Anterior cingulate cortex (tissue), 58 donors: ENCODE results near the gene VSIG8.

Experiments used
- DNase-seq, 58 donors: peaks; one replicate each; lab custom pipeline; 2025; lab: John Stamatoyannopoulos, UW

Gene VSIG8

DNA sequence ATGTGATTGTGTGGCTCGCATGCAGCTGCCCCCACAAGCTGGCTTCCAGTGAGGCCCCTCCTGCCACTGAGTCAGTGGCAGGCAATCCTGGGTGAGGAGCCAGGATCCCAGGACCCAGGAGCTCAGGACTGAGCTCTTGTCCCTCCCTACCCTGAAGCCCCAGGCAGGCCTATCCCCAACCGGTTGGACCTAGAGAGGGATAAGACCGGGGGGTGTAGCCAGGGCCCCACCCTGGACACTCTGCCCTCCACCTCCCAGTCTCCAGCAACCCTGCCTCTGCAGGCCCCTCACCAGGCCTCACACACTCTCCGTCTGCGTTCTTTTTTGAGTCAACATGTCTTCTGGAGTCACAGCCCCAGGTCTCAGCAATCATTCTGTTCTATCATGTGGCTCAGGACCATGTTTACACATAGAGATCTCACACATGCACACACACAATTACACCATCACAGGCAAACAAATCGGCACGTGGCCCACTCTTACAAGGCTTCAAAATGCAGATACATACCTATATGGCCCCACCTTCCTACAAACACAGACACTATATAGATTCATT lies 2.6 kb downstream of the VSIG8 start:
- no peak for DNase-seq

DNA sequence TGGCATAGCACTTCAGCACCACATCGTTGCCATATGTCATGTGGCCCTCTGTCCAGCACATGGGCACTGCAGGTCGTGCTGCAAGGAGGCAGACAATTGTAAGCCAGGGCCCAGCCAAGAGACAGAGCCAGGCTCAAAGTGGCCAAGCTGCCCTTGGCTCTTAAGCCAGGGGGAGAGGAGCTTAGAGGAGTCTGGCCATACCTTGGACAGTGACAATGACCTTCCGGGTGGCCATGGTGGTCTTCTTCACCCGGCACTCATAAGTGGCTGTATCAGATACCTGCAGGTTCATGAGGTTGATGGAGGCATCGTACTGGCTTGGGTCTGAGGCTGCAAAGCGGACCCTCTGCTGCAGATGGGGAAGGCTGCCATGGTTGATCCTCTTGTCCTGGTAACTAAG lies 4.6 kb downstream of the VSIG8 start:
- no peak for DNase-seq

DNA sequence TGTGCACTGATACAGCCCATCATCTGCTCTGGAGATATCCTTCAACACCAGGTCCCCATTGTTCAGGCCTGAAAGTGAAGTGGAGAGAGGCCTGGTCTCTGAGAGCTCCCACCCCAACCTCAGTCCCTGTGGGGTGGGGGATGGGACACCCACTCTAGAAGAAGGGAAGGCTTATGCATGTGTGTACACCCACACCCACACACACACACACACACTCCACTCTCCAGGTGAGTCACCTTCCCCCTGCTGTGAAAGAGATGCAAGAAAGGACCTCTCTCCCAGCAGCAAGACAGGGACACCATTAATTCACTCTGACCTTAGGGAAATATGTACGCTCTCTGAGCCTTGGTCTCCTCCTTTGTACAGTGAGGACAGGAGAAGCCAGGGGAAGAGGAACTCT lies 5.9 kb downstream of the VSIG8 start:
- DNase-seq, result no peak

DNA sequence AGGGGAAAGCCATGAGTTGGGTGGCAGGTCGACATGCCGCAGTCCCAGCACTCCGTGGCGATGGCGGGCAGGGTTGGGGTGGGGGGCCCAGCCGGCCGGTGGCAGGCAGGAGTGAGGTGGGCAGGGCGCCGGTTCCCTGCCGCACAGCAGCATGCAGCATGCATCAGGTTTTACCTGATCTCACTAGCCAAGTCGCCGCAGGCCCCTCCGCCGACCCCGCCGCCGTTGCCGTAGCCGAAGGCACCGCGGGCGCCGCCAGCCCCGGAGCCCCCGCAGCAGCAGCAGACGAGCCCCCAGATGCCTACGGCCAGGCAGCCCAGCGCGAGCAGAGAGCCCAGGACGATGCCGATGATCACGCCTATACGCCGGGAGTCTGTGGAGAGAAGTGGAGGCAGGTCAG lies 6.7 kb downstream of the VSIG8 start:
- no peak for DNase-seq

DNA sequence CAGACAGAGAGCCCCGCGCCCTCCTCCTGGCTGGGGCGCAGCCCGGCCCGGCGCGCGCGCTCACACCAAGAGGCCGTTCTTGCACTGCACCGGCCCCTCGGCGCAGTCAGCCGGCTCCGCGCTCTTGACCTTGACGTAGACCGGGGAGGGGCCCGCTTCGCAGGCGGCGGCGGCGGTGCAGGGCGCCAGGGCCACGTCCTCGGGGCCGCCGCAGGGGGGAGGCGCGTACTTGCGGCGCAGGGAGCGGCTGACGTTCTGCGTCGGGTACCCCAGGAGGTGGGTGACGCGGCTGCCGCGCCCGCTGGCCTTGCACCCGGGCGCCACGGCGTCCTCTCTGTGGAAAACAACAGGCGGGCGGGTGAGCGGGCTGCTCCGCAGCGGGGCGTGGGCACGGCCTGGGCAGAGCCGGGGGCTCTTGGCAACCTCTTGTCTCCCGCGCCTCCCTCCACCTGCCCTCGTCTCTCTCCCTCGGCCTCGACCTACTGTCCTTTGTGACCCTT lies 7.7 kb downstream of the VSIG8 start:
- DNase-seq, result peak in 55 of 58 donors; percentile 9 to 86 (median 63)

DNA sequence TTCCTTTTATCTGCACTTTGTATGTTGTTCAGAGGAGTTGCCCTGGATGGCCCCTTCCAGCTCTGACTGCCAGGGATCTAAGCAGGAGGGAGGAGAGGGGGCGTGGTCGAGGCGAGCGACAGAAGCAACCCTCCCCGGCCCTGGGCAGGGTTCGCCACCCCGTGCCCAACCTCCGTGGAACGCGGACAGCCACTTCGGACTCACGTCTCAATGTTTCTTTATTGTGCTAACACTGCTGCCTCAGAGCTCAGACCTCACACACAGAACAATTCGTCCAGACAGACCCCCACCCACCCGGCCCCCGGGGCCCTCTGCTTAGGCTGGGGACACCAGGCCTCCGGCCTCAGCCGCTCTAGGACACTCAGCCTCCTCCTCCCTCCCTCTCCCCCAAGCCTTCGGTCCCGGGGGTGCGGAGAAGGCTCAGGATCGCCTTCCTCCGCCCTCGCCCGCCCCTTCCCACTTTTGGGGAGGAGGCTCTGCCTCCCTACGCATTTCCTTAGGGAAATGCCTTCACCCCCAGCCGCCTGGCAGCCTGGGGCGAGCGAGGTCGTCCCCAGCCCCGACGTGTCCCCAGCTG lies 8.3 kb downstream of the VSIG8 start:
- DNase-seq, result peak in 50 of 58 donors; percentile 10 to 75 (median 49)

DNA sequence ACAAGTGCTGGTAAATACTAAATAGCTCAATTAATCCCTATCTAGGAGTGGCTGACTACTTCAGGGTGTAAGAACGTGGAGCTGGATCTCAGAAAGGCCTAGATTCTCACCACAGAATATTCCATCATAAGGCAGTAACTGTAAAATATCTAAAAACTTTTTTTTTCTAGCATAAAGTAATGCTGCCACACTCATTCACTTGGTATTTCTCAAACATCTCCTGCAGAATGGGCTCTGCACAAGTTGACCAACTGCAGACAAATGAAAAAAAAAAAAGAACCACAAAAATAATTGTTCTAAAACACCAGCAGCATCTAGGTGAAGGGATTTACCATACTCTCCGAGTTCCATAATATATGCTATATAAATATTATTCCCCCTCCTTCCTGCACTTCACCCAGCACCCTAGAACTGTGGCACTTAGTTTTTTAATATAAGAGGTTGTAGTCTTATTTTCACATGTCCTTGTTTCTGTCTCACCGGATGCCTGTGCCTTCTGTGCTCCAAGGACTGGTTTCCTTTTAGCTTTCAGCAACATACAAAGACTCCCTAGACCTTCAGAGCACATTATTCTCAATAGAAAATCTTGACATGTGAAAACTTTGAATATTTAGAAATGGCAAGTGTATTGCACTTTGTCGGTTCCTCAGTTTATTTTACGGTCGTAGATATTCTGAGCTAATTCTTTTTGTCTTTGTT lies 8.9 kb downstream of the VSIG8 start:
- no peak for DNase-seq

DNA sequence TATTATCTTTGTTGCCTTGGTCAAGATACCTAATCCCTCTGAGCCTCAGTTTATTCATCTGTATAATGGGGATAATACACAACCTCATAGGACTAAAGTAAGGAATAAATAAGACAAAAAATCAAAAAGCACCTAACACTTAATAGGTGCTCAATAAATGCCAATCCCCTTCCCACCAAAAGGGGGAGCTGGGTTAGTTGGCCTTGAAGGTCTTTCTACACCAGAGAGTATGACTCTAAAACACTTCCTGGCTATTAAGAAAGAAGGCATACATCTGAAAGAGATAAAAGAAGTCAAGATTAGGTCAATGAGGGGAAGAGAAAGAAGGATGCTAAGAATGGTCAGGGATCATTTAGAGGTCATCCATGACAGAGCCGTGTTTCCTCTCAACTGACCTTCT lies 11.1 kb downstream of the VSIG8 start:
- DNase-seq, result no peak

DNA sequence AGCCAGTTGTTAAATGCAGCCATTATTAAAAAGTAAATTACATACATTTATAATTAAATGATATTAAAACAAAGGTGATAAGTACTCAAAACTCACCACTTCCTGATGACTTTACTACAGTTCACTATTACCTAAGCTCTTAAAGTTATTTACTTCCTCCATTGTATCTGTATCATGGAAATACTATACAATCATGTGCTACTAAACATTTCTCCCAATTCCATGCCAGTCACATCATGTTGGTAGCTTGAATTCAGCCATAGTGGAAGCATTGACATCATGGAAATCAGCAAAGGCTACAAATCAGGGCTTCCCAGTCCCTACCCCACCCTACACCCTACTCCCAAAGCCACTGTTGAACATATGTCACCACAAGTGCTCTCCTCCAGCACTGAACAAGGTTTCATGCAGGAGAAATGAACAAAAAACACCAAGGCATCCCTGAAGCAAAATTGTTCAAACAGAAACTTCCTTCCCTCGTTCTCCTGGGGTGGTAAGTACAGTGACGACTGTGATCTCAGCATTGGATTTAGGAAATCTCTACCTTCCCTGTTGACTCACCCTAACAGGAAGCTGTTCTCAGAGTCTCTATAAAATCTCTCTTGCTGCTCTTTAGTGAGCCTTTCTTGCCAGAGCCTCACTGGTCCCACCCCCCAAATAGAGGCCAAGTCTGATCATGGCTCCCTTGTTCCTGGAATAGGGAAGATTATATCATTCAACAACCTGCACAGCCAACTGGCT lies 12.7 kb downstream of the VSIG8 start:
- DNase-seq, result no peak

DNA sequence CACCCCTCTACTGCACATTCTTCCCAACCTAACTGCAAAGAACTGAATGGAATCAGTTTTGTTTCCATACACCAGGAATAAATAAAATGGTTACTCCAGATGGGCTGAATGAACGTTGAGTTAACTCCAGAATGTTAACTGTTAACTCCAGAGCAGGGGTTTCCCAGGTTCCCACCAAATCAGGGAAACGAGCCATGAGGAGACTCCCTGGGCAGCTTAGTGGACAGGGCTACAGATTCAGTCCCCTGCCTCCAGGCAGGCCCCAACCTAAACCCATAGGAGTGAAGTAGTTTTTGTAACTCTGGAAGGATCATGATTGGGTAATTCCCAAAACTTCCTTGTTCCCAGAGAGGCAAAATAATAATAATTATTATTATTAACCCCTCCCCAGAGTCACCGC lies 14.1 kb downstream of the VSIG8 start:
- no peak for DNase-seq

DNA sequence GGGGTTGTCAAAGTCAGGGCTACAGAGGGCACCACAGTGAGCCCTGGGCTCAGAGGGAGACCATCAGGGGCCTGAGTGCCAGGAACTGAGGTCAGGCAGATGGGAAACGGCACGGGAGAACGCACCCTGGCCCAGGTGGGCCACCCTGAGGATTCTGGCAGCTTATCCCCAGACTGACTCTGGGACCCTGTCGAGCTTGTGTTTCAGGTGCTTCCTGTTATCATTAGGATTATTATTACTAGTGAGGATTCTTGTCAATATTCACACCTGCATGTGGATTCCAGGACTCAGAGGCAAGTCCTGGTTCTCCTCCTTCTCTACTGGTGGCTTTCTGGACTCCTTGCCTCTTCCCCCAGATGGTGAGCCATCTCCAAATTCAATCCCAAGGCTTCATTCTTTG lies 15.2 kb downstream of the VSIG8 start:
- no peak for DNase-seq

DNA sequence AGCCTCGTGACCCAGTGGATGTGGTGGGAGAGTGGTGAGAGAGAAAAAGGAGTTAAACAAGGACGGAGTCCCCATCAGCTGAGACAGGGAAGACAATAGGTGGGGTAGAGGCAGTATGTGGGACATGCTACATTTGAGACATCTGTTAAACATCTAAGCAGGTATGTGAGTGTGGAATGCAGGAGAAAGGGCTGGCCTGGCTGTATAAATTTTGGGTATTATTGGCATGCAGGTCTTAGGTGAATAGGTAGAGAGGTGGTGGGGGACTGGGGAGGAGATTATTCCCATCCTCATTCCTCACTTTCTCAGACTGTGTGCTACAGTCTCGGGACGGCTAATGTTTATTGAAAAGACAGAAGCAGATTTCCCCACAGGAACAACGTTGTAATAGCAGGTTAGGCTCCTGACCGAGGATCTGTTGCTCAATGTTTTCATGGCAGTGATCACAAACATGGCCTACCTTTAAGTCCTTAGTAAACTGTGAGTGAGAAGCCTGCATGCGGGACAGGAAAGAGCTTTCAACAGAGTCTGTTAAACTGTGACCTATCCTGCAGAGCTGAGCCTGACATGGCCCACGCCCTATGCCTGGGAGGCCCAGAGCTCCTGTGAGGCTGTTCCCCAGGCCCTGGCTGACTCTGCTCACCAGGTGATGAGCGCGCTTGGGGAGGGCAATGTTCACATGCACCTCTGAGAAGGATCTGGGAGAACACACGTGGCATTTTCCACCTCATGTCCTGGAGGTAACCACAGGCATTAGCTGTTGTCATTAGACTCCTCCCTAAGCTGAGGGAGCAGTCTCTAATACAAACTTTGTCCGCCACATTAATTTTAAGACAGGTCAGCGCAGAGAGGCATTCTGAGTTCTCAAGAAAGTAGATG lies 16.5 kb downstream of the VSIG8 start:
- DNase-seq, result no peak

DNA sequence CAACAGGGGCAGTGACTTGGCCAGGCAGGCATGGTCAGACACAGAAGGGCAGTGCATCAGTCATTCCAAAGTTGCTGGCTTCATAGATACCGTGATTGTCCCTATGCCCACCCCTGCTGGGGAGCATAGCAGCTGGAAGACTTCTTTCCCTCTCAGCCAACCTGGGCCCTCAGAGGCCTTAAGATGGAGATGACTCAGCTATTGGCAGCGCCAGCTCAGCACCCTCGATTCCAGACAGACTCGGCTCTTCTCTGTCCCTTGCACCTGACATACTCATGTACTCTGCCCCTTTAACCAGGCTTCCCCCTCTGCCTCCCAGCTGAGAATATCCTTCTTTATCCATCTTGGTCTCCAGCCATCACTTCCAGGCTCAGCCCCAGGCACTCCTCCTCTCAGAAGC lies 19.0 kb downstream of the VSIG8 start:
- no peak for DNase-seq

DNA sequence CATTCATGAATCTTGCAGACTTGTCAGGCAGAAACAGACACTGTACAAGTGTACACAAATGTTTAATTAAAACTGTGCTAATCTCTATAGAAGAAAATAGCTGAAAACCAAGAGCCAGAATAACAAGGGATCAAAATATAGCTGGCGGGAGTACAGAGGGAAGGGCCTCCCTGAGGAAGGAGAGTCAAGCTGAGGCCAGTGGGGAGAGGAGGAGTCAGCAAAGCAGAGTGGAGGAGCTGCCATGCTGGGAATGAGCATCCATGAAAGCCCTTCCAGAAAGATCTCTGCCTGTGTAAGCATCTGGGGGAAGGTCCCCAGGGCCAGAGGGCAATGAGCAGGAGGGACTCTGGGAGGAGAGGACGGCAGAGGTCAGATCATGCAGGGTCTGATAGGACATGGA lies 20.7 kb downstream of the VSIG8 start:
- no peak for DNase-seq

DNA sequence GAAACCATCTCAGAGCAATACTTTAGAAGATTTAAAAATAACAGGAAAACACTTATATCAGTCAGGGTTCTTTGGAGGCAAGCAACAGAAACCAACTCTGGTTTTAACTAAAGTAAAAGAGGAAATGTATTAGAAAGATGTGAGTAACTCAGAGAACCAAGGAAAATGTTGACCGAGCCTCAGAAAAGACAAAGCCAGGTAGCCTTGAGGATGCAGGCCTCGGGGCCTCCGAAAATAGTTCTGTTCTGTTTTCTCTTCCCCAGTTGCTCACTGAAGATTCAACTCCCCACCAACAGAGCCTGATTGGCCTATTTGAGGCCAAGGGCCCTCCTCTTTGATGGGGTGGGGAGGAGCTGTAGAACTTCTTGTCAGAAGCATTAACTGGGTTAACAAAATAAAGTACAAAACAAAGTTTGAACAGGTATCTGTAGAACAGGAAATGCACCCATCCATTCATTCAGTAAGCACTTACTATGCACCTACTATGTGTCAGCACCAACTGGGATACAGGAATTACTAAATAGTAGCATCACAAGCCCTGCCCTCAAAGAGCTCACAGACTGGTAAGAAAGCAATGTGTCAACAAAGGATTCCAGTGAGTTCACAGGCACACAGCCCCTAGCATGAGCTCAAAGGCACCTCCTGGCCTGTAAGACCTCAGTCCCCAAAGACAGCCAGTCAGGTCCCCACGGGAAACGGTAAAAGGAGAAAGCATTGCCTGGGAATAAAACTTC lies 23.2 kb downstream of the VSIG8 start:
- no peak for DNase-seq

DNA sequence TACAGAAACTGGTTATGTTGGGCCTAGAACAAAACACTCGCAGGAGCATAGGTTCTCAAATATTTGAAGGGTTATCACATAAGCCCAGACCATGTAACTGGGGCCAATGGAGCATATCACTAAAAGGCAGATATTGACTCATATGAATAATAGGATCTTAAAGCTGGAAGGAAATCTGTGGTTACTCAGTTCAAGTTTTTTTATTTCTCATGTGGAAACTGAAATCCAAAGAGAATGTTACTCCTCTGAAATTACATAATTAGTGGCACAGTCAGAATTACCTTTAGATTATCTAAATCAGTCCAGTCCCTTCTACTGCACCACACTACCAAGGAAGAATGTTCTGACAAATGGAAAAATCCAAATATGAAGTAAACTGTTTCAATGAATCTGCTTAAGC lies 23.7 kb downstream of the VSIG8 start:
- no peak for DNase-seq

DNA sequence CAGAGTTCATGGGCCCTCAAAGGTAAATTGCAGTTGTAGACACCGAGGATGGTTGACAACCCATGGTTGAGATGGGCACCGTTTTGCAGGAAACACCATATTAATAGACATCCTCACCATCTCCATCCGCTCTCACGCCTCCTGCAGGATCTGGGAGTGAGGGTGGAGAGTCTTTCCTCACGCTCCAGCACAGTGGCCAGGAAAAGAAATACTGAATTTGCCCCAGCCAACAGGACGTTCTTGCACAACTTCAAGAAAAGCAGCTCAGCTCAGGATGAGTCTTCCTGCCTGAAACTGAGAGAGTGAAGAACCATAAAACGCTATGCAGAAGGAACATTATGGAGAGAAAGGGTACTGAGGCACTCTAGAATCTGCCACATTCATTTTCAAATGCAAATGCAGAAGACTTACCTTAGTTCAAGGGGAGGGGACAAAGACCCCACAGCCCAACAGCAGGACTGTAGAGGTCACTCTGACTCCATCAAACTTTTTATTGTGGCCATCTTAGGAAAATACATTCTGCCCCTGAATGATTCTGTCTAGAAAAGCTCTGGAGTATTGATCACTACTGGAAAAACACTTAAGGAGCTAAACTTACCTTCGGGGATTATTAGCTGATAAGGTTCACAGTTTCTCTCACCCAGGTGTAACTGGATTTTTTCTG lies 26.5 kb downstream of the VSIG8 start:
- DNase-seq, result no peak

DNA sequence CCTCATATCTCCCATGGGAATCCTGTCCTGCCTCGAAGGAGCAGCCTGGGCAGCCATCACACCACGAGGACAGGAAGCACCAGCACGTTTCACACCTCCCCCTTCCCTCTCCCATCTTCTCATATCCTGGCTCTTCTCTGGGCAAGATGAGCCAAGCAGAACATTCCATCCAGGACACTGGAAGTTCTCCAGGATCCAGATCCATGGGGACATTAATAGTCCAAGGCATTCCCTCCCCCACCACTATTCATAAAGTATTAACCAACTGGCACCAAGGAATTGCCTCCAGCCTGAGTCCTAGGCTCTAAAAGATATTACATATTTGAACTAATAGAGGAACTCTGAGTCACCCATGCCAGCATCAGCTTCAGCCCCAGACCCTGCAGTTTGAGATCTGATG lies 27.1 kb downstream of the VSIG8 start:
- no peak for DNase-seq

DNA sequence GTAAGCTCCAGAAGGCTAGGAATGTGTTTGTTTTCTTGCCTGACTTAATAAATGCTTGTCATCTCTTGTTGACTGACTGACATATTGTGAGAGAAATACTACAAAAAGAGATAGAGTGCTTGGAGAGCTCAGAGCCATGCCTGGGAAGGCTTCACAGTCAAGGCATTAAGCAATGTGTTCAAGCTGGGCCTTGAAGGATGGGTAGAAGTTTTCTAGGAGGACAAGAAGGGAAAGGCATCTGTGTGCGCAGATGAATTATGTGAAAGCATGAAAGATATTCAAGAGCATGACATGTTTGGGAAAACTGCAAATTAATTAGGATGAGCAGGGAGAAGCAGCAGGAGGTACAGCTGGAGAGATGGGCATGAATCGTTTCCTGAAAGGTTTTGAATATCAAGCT lies 30.1 kb downstream of the VSIG8 start:
- no peak for DNase-seq
